K562 (cell line): ENCODE results near the gene GH2. TPM values are rescaled to one million over a fixed set of nuclear protein-coding genes. Genes with fewer than 3 reads are reported as not detected.

Experiments used
- ATF1 ChIP-seq, 2 experiments: fragments of 450-650 bp in 1 of 2; IDR thresholded peaks; 2 replicates each; pipeline ENCODE4 v1.6.1; 2016; ENCODE audit warnings: missing compliant biosample characterization in 1 of 2, missing genetic modification characterization in 1 of 2
- C11orf30 ChIP-seq: fragments of 450-650 bp; IDR thresholded peaks from 2 replicates; pipeline ENCODE4 v1.6.1; 2016; ENCODE audit warnings: low read depth, mild to moderate bottlenecking
- CGGBP1 ChIP-seq: fragments of 250-450 bp; sonication (Bioruptor Pico); IDR thresholded peaks from 2 replicates; pipeline ENCODE4 v1.9.0; 2021; ENCODE audit warnings: mild to moderate bottlenecking
- DPF2 ChIP-seq: fragments of 450-650 bp; IDR thresholded peaks from 2 replicates; pipeline ENCODE4 v1.6.1; 2016
- E2F8 ChIP-seq: fragments of 450-650 bp; IDR thresholded peaks from 2 replicates; pipeline ENCODE4 v1.7.1; 2018; ENCODE audit warnings: mild to moderate bottlenecking, low read depth; ENCODE audit not compliant: partially characterized antibody
- GABPB1 ChIP-seq: sonication (generic); formaldehyde crosslinking; IDR thresholded peaks from 2 replicates; pipeline ENCODE4 v1.8.0; 2022; ENCODE audit warnings: mild to moderate bottlenecking, missing genetic modification reagents
- HBP1 ChIP-seq: fragments of 450-650 bp; formaldehyde crosslinking; IDR thresholded peaks from 2 replicates; pipeline ENCODE4 v1.4.0; 2022; ENCODE audit warnings: missing genetic modification characterization
- IRF1 ChIP-seq: sonication (generic); formaldehyde crosslinking; IDR thresholded peaks from 2 replicates; pipeline ENCODE4 v1.8.0; 2022; ENCODE audit warnings: missing genetic modification reagents, mild to moderate bottlenecking, borderline replicate concordance
- MEF2D ChIP-seq: conservative IDR thresholded peaks from 2 replicates; pipeline ENCODE4 v1.6.1; 2016; ENCODE audit warnings: low read depth, missing genetic modification characterization, missing compliant biosample characterization
- MXI1 ChIP-seq: IDR thresholded peaks from 2 replicates; pipeline ENCODE4 v1.6.1; 2011; ENCODE audit warnings: low read depth, mild to moderate bottlenecking, improper control_type of control experiment, low read length
- NCOA1 ChIP-seq: fragments of 450-650 bp; IDR thresholded peaks from 2 replicates; pipeline ENCODE4 v1.6.1; 2016; ENCODE audit warnings: low read depth
- NFE2L1 ChIP-seq: fragments of 450-650 bp; IDR thresholded peaks from 2 replicates; pipeline ENCODE4 v1.6.1; 2016; ENCODE audit warnings: missing genetic modification characterization, low read depth, mild to moderate bottlenecking, missing compliant biosample characterization, moderate library complexity, borderline replicate concordance
- PHF20 ChIP-seq: fragments of 450-650 bp; IDR thresholded peaks from 2 replicates; pipeline ENCODE4 v1.6.1; 2018; ENCODE audit not compliant: partially characterized antibody
- POLR2G ChIP-seq: fragments of 200-400 bp; formaldehyde crosslinking; IDR thresholded peaks from 2 replicates; pipeline ENCODE4 v1.6.1; 2017; ENCODE audit warnings: low read depth, mild to moderate bottlenecking, antibody characterized with exemption, low read length, moderate library complexity
- RFX7 ChIP-seq: fragments of 250-450 bp; sonication (Bioruptor Pico); IDR thresholded peaks from 2 replicates; pipeline ENCODE4 v1.5.1; 2021; ENCODE audit warnings: mild to moderate bottlenecking
- RNF2 ChIP-seq: sonication (generic); IDR thresholded peaks from 2 replicates; pipeline ENCODE4 v1.6.1; 2016
- TARDBP ChIP-seq: fragments of 450-650 bp; IDR thresholded peaks from 2 replicates; pipeline ENCODE4 v1.6.1; 2016
- TFAP4 ChIP-seq: sonication (generic); formaldehyde crosslinking; IDR thresholded peaks from 2 replicates; pipeline ENCODE4 v1.8.0; 2022; ENCODE audit warnings: missing genetic modification reagents, mild to moderate bottlenecking, moderate library complexity, borderline replicate concordance
- YBX1 ChIP-seq: fragments of 450-650 bp; IDR thresholded peaks from 2 replicates; pipeline ENCODE4 v1.7.1; 2016; ENCODE audit warnings: mild to moderate bottlenecking
- ZBTB1 ChIP-seq: sonication (generic); formaldehyde crosslinking; IDR thresholded peaks from 2 replicates; pipeline ENCODE4 v1.8.1; 2023; ENCODE audit warnings: missing genetic modification reagents, low read depth, mild to moderate bottlenecking, borderline replicate concordance
- ZNF174 ChIP-seq: fragments of 250-450 bp; sonication (Bioruptor Pico); IDR thresholded peaks from 2 replicates; pipeline ENCODE4 v1.4.0; 2020; ENCODE audit warnings: mild to moderate bottlenecking
- ZNF586 ChIP-seq: fragments of 450-650 bp; formaldehyde crosslinking; conservative IDR thresholded peaks from 2 replicates; pipeline ENCODE4 v1.4.0; 2020; ENCODE audit warnings: mild to moderate bottlenecking, moderate library complexity
- polyA plus RNA-seq, 8 experiments: library from polyadenylated mRNA; depleted of rRNA in 4 of 8; stranded (reverse) in 5 of 8; unstranded in 3 of 8; fragments of >200 nt; fragmentation: Nextera tagmentation in 2 of 8; fragmentation: Illumina TruSeq in 1 of 8; extraction: Ambion mirVana in 2 of 8; extraction: Trizol in 1 of 8; gene quantifications; 2 replicates each; pipeline versions ENCODE4 v1.2.1 to v1.2.3, GENCODE V29; 2011 to 2014; ENCODE audit warnings: inconsistent platforms in 1 of 8, missing spikeins in 1 of 8
- total RNA-seq, 7 experiments: library from RNA; depleted of rRNA in 6 of 7; stranded (reverse); fragments of >200 nt in 6 of 7; fragmentation: Illumina TruSeq in 2 of 7; extraction: Trizol in 2 of 7; gene quantifications; 2 replicates each; pipeline versions ENCODE4 v1.2.1 to v1.2.3, GENCODE V29; 2011 to 2021; ENCODE audit warnings: low replicate concordance in 1 of 7

GH2 gene
- total and polyA plus RNA-seq, 9 of the 15 experiments (the other 6 are each of a cell fraction or from before 2014, with no cell fraction given): not detected

GRCh38 chr17:63842540-63843386, 39.0 kb downstream of the GH2 start, which contains the start of gene SMARCD2 (continued):
- TF ChIP-seq ATF1 (CRISPR knock-in tag; IDR thresholded peaks at IDR 0.05) (peak; percentile 65), ATF1 (tag; IDR thresholded peaks at IDR 0.05) (peak; percentile 81), MEF2D (0 out of 2 replicates have a peak, but pooled peaks have one; percentile 15), ZNF174 (CRISPR knock-in tag) (peak; percentile 58; the same call in 1 of the 2 replicates), RNF2 (peak; percentile 88), C11orf30 (peak; percentile 58; the same call in 1 of the 2 replicates), TARDBP (peak; percentile 91), IRF1 (no peak), NFE2L1 (tag) (no peak), E2F8 (peak; percentile 12), CGGBP1 (CRISPR knock-in tag) (peak; percentile 51; the same call in 1 of the 2 replicates), MXI1 (0 out of 2 replicates have a peak, but pooled peaks have one; percentile 59), NCOA1 (peak; percentile 63), DPF2 (peak; percentile 69; the same call in 1 of the 2 replicates), ZNF586 (CRISPR knock-in tag) (0 out of 2 replicates have a peak, but pooled peaks have one; percentile 16), YBX1 (no peak), GABPB1 (peak; percentile 100), ZBTB1 (CRISPR knock-in tag) (peak; percentile 87; the same call in 1 of the 2 replicates), TFAP4 (peak; percentile 84), HBP1 (CRISPR knock-in tag) (0 out of 2 replicates have a peak, but pooled peaks have one; percentile 18), PHF20 (peak; percentile 67), RFX7 (0 out of 2 replicates have a peak, but pooled peaks have one; percentile 64), POLR2G (peak; percentile 90)
